ENCODE data around the gene AANAT.

Gene AANAT

GRCh38 chr17:76438906-76439305 is 28.5 kb upstream of the AANAT start:
- POLR2A ChIA-PET, result interaction anchor here (0.5 kb wide), 1 partner anchor 374 kb away, joined by 4 read pairs; no protein-coding TSS in a partner anchor
- Histone ChIP-seq H3K4me3 (ENCODE audit: low read depth, low read length) (no peak overlapping the region), H3K9me3 (ENCODE audit: control insufficient read depth, insufficient read depth, low read depth, low read length) (no peaks in the 10 kb centered on the region), H3K27ac (ENCODE audit: extremely low read depth, low read depth, low read length) (no peak overlapping the region), H3K4me1 (ENCODE audit: control insufficient read depth, insufficient read depth, low read length) (peaks cover 42% of the 10 kb centered on the region), H3K36me3 (ENCODE audit: control insufficient read depth in 2 of 2, insufficient read depth in 1 of 2, low read length in 2 of 2) (peaks cover 0 to 9% of the 10 kb centered on the region in 2 experiments; a peak in 1 of 3 replicates)
- TF ChIP-seq ZNF223 (tag by site-specific recombination; IDR thresholded peaks at IDR 0.05), result no peak
- TF ChIP-seq, protein P1, sequence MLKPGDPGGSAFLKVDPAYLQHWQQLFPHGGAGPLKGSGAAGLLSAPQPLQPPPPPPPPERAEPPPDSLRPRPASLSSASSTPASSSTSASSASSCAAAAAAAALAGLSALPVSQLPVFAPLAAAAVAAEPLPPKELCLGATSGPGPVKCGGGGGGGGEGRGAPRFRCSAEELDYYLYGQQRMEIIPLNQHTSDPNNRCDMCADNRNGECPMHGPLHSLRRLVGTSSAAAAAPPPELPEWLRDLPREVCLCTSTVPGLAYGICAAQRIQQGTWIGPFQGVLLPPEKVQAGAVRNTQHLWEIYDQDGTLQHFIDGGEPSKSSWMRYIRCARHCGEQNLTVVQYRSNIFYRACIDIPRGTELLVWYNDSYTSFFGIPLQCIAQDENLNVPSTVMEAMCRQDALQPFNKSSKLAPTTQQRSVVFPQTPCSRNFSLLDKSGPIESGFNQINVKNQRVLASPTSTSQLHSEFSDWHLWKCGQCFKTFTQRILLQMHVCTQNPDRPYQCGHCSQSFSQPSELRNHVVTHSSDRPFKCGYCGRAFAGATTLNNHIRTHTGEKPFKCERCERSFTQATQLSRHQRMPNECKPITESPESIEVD (tag by site-specific recombination; IDR thresholded peaks at IDR 0.05), result no peak; the same call in 1 of the 2 replicates
- no peak for TF ChIP-seq GFI1B (tag by site-specific recombination; IDR thresholded peaks at IDR 0.05)
- no peak for TF ChIP-seq ZNF266 (tag by site-specific recombination; IDR thresholded peaks at IDR 0.05; ENCODE audit: low read depth)
- no peak for TF ChIP-seq ZNF19 (tag by site-specific recombination; IDR thresholded peaks at IDR 0.05; ENCODE audit: low read depth)
- TF ChIP-seq ZNF350 (tag by site-specific recombination; IDR thresholded peaks at IDR 0.05), result no peak
- no peak for TF ChIP-seq ZNF529 (tag by site-specific recombination; IDR thresholded peaks at IDR 0.05; ENCODE audit: insufficient replicate concordance)
- TF ChIP-seq, protein P2, sequence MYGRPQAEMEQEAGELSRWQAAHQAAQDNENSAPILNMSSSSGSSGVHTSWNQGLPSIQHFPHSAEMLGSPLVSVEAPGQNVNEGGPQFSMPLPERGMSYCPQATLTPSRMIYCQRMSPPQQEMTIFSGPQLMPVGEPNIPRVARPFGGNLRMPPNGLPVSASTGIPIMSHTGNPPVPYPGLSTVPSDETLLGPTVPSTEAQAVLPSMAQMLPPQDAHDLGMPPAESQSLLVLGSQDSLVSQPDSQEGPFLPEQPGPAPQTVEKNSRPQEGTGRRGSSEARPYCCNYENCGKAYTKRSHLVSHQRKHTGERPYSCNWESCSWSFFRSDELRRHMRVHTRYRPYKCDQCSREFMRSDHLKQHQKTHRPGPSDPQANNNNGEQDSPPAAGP (tag by site-specific recombination; IDR thresholded peaks at IDR 0.05), result no peak
- no peak for TF ChIP-seq ZNF37A (tag by site-specific recombination; IDR thresholded peaks at IDR 0.05)
- no peak for TF ChIP-seq ZNF449 (tag by site-specific recombination; IDR thresholded peaks at IDR 0.05)
- TF ChIP-seq OSR2 (tag by site-specific recombination; IDR thresholded peaks at IDR 0.05), result no peak
- TF ChIP-seq, protein P3, sequence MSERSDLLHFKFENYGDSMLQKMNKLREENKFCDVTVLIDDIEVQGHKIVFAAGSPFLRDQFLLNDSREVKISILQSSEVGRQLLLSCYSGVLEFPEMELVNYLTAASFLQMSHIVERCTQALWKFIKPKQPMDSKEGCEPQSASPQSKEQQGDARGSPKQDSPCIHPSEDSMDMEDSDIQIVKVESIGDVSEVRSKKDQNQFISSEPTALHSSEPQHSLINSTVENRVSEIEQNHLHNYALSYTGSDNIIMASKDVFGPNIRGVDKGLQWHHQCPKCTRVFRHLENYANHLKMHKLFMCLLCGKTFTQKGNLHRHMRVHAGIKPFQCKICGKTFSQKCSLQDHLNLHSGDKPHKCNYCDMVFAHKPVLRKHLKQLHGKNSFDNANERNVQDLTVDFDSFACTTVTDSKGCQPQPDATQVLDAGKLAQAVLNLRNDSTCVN (tag by site-specific recombination; optimal IDR thresholded peaks at IDR 0.05), result no peak
- no peak for TF ChIP-seq GLIS1 (tag by site-specific recombination; IDR thresholded peaks at IDR 0.05)
- no peak for TF ChIP-seq SCRT2 (tag by site-specific recombination; IDR thresholded peaks at IDR 0.05)
- TF ChIP-seq ZNF48 (tag by site-specific recombination; IDR thresholded peaks at IDR 0.05), result no peak
- no peak for TF ChIP-seq ZNF10 (tag by site-specific recombination; IDR thresholded peaks at IDR 0.05)
- TF ChIP-seq ZNF521 (tag by site-specific recombination; IDR thresholded peaks at IDR 0.05), result no peak
- no peak for TF ChIP-seq ZNF394 (tag by site-specific recombination; IDR thresholded peaks at IDR 0.05; ENCODE audit: borderline replicate concordance)
- no peak for TF ChIP-seq ZNF433 (tag by site-specific recombination; IDR thresholded peaks at IDR 0.05; ENCODE audit: low read depth)
- CTCF ChIA-PET, result interaction anchor here (0.5 to 1.5 kb wide), 9 partner anchors 12 to 185 kb away, joined by 3 to 10 read pairs (median 3); partner anchors contain the start of gene SPHK1

GRCh38 chr17:76439314-76439928 is 28.0 kb upstream of the AANAT start:
- Histone ChIP-seq H3K36me3 (ENCODE audit: control insufficient read depth in 2 of 2, insufficient read depth in 1 of 2, low read length in 2 of 2) (peaks cover 0 to 4% of the 10 kb centered on the region in 2 experiments; a peak in 1 of 3 replicates), H3K27ac (ENCODE audit: extremely low read depth, low read depth, low read length) (no peak overlapping the region), H3K9me3 (ENCODE audit: control insufficient read depth, insufficient read depth, low read depth, low read length) (no peaks in the 10 kb centered on the region), H3K4me3 (ENCODE audit: low read depth, low read length) (no peak overlapping the region), H3K4me1 (ENCODE audit: control insufficient read depth, insufficient read depth, low read length) (peaks cover 44% of the 10 kb centered on the region)
- ChIA-PET POLR2A (no interaction called here), CTCF (interaction anchor here (0.6 to 1.4 kb wide), 7 partner anchors 13 to 316 kb away, joined by 3 to 10 read pairs (median 3); no protein-coding TSS in a partner anchor)
- no peak for TF ChIP-seq ZNF292 (tag by site-specific recombination; IDR thresholded peaks at IDR 0.05; ENCODE audit: borderline replicate concordance, low read depth)
- no peak for TF ChIP-seq HOXC10 (CRISPR knock-in tag; IDR thresholded peaks at IDR 0.05)
- 0 out of 2 replicates have a peak, but pooled peaks have one; percentile 26 for TF ChIP-seq ZSCAN16 (tag by site-specific recombination; IDR thresholded peaks at IDR 0.05)
- TF ChIP-seq ZNF510 (tag by site-specific recombination; IDR thresholded peaks at IDR 0.05; ENCODE audit: insufficient replicate concordance), result no peak
- TF ChIP-seq ZNF76 (tag by site-specific recombination; IDR thresholded peaks at IDR 0.05; ENCODE audit: borderline replicate concordance, low read depth), result no peak
- TF ChIP-seq ZNF830 (tag by site-specific recombination; IDR thresholded peaks at IDR 0.05; ENCODE audit: low read depth), result no peak
- no peak for TF ChIP-seq ZNF391 (tag by site-specific recombination; IDR thresholded peaks at IDR 0.05; ENCODE audit: borderline replicate concordance, low read depth)
- TF ChIP-seq, protein P4, sequence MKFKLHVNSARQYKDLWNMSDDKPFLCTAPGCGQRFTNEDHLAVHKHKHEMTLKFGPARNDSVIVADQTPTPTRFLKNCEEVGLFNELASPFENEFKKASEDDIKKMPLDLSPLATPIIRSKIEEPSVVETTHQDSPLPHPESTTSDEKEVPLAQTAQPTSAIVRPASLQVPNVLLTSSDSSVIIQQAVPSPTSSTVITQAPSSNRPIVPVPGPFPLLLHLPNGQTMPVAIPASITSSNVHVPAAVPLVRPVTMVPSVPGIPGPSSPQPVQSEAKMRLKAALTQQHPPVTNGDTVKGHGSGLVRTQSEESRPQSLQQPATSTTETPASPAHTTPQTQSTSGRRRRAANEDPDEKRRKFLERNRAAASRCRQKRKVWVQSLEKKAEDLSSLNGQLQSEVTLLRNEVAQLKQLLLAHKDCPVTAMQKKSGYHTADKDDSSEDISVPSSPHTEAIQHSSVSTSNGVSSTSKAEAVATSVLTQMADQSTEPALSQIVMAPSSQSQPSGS (tag by site-specific recombination; IDR thresholded peaks at IDR 0.05; ENCODE audit: low read depth), result peak; percentile 67
- no peak for TF ChIP-seq ZNF623 (tag by site-specific recombination; IDR thresholded peaks at IDR 0.05)

All from HEK293 (cell line).